ENCODE results near the gene ZFAND5. TPM values are rescaled to one million over a fixed set of nuclear protein-coding genes. Genes with fewer than 3 reads are reported as not detected.

ZFAND5 gene
- total and polyA plus RNA-seq, 2 of the 13 experiments (the other 11 are each of a cell fraction or from before 2014, with no cell fraction given): 53.4 to 60.2 TPM

- TF ChIP-seq ZNF574 (CRISPR knock-in tag; IDR thresholded peaks at IDR 0.05) (peak; percentile 19; the same call in 1 of the 2 replicates), ADNP (CRISPR knock-in tag; IDR thresholded peaks at IDR 0.05) (no peak), ZNF280B (CRISPR knock-in tag; IDR thresholded peaks at IDR 0.05; ENCODE audit: borderline replicate concordance) (0 out of 2 replicates have a peak, but pooled peaks have one; percentile 24), ZFP1 (CRISPR knock-in tag; IDR thresholded peaks at IDR 0.05) (no peak; the same call in 1 of the 2 replicates), AGO2 (optimal IDR thresholded peaks at IDR 0.05; ENCODE audit: low read depth, low read length) (peak; percentile 94), NR3C1 (CRISPR knock-in tag; IDR thresholded peaks at IDR 0.05) (no peak), TSC22D2 (CRISPR knock-in tag; IDR thresholded peaks at IDR 0.05; ENCODE audit: borderline replicate concordance) (0 out of 2 replicates have a peak, but pooled peaks have one; percentile 23), KDM2A (CRISPR knock-in tag; IDR thresholded peaks at IDR 0.05; ENCODE audit: borderline replicate concordance, low read depth) (no peak; the same call in none of the 2 replicates), STAT6 (CRISPR knock-in tag; IDR thresholded peaks at IDR 0.05; ENCODE audit: borderline replicate concordance) (no peak), ZFP37 (CRISPR knock-in tag; IDR thresholded peaks at IDR 0.05; ENCODE audit: borderline replicate concordance) (peak; percentile 52; the same call in 1 of the 2 replicates), ETV6 (CRISPR knock-in tag; conservative IDR thresholded peaks at IDR 0.05) (peak; percentile 84; the same call in 1 of the 2 replicates), ZBTB39 (CRISPR knock-in tag; IDR thresholded peaks at IDR 0.05) (no peak), SIX4 (CRISPR knock-in tag; IDR thresholded peaks at IDR 0.05) (peak; percentile 53), PHF20 (CRISPR knock-in tag; IDR thresholded peaks at IDR 0.05) (0 out of 2 replicates have a peak, but pooled peaks have one; percentile 11), MTA1 (CRISPR knock-in tag; IDR thresholded peaks at IDR 0.05; ENCODE audit: borderline replicate concordance) (peak; percentile 29; the same call in 1 of the 2 replicates), HES4 (CRISPR knock-in tag; IDR thresholded peaks at IDR 0.05; ENCODE audit: borderline replicate concordance) (peak; percentile 78; the same call in 1 of the 2 replicates), YEATS4 (CRISPR knock-in tag; IDR thresholded peaks at IDR 0.05; ENCODE audit: borderline replicate concordance) (no peak; the same call in 1 of the 2 replicates)
Measured at GRCh38 chr9:72364679-72365524, at the start of gene ZFAND5 (continued).

Data from HepG2 (cell line).